ENCODE results near the gene ITGAE. TPM values are rescaled to one million over a fixed set of nuclear protein-coding genes. Genes with fewer than 3 reads are reported as not detected.
"Not testable (repeated sequence)": the region's sequence is repeated elsewhere in the genome, so short reads cannot be mapped to it uniquely, and the experiment has no call there.

Gene ITGAE, protein sequence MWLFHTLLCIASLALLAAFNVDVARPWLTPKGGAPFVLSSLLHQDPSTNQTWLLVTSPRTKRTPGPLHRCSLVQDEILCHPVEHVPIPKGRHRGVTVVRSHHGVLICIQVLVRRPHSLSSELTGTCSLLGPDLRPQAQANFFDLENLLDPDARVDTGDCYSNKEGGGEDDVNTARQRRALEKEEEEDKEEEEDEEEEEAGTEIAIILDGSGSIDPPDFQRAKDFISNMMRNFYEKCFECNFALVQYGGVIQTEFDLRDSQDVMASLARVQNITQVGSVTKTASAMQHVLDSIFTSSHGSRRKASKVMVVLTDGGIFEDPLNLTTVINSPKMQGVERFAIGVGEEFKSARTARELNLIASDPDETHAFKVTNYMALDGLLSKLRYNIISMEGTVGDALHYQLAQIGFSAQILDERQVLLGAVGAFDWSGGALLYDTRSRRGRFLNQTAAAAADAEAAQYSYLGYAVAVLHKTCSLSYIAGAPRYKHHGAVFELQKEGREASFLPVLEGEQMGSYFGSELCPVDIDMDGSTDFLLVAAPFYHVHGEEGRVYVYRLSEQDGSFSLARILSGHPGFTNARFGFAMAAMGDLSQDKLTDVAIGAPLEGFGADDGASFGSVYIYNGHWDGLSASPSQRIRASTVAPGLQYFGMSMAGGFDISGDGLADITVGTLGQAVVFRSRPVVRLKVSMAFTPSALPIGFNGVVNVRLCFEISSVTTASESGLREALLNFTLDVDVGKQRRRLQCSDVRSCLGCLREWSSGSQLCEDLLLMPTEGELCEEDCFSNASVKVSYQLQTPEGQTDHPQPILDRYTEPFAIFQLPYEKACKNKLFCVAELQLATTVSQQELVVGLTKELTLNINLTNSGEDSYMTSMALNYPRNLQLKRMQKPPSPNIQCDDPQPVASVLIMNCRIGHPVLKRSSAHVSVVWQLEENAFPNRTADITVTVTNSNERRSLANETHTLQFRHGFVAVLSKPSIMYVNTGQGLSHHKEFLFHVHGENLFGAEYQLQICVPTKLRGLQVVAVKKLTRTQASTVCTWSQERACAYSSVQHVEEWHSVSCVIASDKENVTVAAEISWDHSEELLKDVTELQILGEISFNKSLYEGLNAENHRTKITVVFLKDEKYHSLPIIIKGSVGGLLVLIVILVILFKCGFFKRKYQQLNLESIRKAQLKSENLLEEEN
- total RNA-seq: 10 to 100 TPM; 62.1 to 86.3 TPM

- Mint-ChIP-seq H3K27me3 (ENCODE audit: low read depth) (no peaks in the 10 kb centered on the region), H3K9me3 (no peaks in the 10 kb centered on the region), H3K4me3 (no peak within 1 kb of the TSS), H3K27ac (no peak within 1 kb of the TSS), H3K36me3 (ENCODE audit: insufficient read depth in 2 of 2) (peaks cover 0 to 1% of the 10 kb centered on the region in 2 donors), H3K4me1 (ENCODE audit: low read depth) (peaks cover 49% of the 10 kb centered on the region)
- DNase-seq (no peak), ATAC-seq (replicated peaks in 1 of 2) (no peak)
Measured at GRCh38 chr17:3800362-3801271, at the start of gene ITGAE. Gene ITGAE, minus strand, starts transcription at chr17:3801188. Its CDS starts 44 bp downstream, at chr17:3801144.

DNA sequence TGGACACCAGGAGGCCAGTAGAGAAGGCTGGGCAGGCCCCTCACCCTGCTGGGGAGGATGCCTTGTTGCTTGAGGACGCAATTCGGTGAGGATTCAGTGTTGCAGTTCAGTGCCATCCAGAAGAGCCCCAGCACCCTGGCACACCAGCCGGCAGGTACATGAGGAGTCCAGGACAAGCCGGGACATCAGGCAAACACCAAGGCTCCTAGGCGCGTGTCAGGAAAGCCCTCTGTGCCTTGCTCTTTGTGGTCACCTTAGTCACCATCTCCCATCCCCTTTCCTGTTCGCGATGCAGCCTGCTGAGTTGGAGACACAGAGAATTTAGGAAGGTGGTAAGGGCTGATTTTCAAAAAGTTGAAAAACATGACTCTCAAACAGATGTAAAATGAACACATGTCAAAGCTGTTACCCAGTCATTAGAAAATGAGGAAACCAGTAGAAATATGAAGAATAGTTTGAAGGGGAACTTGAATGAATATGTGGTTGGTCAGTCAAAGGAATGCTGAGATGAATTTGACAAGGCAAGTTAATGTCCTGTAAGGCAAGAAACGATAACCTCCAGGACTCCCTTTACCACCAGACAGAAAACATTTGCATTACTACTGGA is 47.3 kb upstream of the ITGAE start:
- ATAC-seq (replicated peaks in 1 of 2) (no peak), DNase-seq (no peak)
- Mint-ChIP-seq H3K27ac (no peak overlapping the region), H3K27me3 (ENCODE audit: low read depth) (peaks cover 10% of the 10 kb centered on the region), H3K4me3 (no peak overlapping the region), H3K36me3 (ENCODE audit: insufficient read depth in 2 of 2) (peaks cover 0 to 3% of the 10 kb centered on the region in 2 donors), H3K9me3 (no peaks in the 10 kb centered on the region), H3K4me1 (ENCODE audit: low read depth) (peaks cover 28% of the 10 kb centered on the region)

- Mint-ChIP-seq H3K4me1 (ENCODE audit: low read depth) (peaks cover 30% of the 10 kb centered on the region), H3K27ac (peak overlapping the region; percentile 66), H3K9me3 (no peaks in the 10 kb centered on the region), H3K27me3 (ENCODE audit: low read depth) (peaks cover 10% of the 10 kb centered on the region), H3K4me3 (peak overlapping the region in 1 of 2 donors; percentile 95), H3K36me3 (ENCODE audit: insufficient read depth in 2 of 2) (peaks cover 2 to 3% of the 10 kb centered on the region in 2 donors)
- ATAC-seq (replicated peaks in 1 of 2): no peak
- DNase-seq: no peak
Measured at GRCh38 chr17:3847165-3847670, 46.2 kb upstream of the ITGAE start.

DNA sequence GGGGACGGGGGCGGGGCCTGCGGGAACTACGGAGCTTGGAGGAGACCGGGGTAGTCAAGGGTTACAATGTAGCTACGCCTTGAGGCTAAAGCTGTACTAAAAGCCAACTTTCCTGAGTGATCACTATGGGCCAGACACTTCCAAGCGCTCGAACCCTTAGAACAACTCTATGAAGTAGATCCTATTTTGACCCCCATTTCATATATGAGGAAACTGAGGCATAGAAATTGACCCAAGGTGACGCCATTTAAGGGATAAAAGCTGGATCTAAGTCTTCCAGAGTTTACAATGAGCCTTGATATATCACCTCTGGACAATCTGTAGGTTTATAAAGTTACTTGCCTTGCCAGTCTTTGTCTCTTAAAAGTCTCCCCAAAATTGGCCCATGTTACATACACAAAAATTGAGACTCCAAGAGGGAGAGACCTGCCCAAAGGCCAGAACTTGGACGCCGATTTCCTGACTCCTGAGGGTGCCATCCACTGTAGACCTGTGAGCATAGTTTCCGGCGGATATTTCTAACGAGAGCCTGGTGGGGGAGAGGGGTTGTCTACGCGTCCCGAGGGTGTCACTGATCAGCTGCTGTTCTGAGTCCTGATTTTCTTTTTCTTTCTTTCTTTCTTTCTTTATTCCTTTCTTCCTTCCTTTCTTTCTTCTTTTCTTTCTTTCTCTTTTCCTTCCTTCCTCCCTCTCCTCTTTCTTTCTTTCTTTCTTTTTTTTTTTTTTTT is 45.6 kb upstream of the ITGAE start:
- Mint-ChIP-seq H3K9me3 (no peaks in the 10 kb centered on the region), H3K27ac (peak overlapping the region; percentile 66), H3K27me3 (ENCODE audit: low read depth) (peaks cover 10% of the 10 kb centered on the region), H3K36me3 (ENCODE audit: insufficient read depth in 2 of 2) (peaks cover 2 to 3% of the 10 kb centered on the region in 2 donors), H3K4me3 (peak overlapping the region; percentile 94 to 95), H3K4me1 (ENCODE audit: low read depth) (peaks cover 30% of the 10 kb centered on the region)
- DNase-seq: no peak
- ATAC-seq (replicated peaks in 1 of 2): no peak

DNA sequence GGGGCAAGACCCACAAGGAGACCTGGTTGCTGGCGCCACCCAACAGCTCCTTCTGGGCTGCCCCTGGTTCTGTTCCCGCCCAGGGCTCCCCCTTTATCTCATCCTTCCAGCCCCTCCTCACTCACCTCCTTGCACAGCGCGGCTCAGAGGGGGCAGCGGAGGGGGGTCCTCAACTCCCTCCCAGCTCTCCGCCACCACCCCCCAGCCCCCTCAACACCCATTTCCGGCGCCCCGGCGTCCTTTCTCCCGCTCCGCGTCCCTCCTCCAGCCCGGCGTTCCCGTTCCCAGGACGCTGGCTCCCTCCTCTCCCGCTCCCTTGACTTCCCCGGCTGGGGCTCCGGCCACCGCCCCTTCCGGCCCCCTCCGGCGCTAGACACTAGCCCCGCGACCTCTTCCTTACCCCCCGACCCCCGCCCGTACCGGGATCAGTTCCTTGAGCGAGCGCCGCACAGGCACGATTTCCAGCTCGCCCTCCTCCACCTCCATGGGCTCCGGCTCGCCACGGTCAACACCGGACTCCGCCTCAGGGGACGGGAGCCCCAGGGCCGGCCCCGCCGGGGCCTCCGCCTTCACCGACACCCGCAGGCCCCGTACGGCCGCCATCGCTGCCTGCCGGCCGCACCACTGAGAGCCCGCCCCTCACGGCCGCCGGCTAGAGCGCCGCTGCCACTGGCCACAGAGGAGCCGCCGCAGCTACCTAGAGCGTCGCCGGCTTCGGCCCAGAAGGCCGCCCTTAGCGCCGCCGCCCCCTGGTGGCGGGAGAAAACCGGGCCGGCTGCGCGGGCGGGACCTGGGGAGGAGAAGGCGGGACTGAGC is 44.8 kb upstream of the ITGAE start, which contains the start of gene NCBP3:
Gene NCBP3 (minus strand): TSS at position 626 of the 816 bp plus-strand sequence. CDS start 23 bp downstream, at position 603.
- Mint-ChIP-seq H3K4me1 (ENCODE audit: low read depth) (peaks cover 32% of the 10 kb centered on the region), H3K4me3 (peak within 1 kb of the TSS; percentile 94 to 95), H3K27me3 (ENCODE audit: low read depth) (peaks cover 10% of the 10 kb centered on the region), H3K36me3 (ENCODE audit: insufficient read depth in 2 of 2) (peaks cover 4 to 7% of the 10 kb centered on the region in 2 donors), H3K27ac (peak within 1 kb of the TSS; percentile 90), H3K9me3 (no peaks in the 10 kb centered on the region)
- DNase-seq: peak; percentile 93 to 96
- ATAC-seq (replicated peaks in 1 of 2): peak; percentile 96 to 97

- ATAC-seq (replicated peaks in 1 of 2) (peak; percentile 36 to 53), DNase-seq (peak; percentile 60)
- Mint-ChIP-seq H3K9me3 (no peaks in the 10 kb centered on the region), H3K36me3 (ENCODE audit: insufficient read depth in 2 of 2) (peaks cover 7% of the 10 kb centered on the region in 2 donors), H3K4me3 (peak overlapping the region; percentile 94 to 95), H3K27me3 (ENCODE audit: low read depth) (peaks cover 10% of the 10 kb centered on the region), H3K27ac (peak overlapping the region; percentile 90), H3K4me1 (ENCODE audit: low read depth) (peaks cover 36% of the 10 kb centered on the region)
Measured at GRCh38 chr17:3845291-3845620, 44.3 kb upstream of the ITGAE start.

DNA sequence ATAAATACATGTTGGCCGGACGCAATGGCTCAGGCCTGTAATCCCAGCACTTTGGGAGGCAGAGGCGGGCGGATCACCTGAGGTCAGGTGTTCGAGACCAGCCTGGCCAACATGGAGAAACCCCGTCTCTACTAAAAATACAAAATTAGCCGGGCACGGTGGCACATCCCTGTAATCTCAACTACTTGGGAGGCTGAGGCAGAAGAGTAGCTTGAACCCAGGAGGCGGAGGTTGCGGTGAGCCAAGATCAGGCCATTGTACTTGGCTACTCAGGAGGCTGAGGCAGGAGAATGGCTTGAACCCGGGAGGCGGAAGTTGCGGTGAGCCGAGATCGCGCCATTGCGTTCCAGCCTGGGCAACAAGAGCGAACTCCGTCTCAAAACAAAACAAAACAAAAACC is 43.6 kb upstream of the ITGAE start:
- not testable (repeated sequence) for H3K27me3 Mint-ChIP-seq (ENCODE audit: low read depth); DNase-seq; H3K9me3 Mint-ChIP-seq; H3K36me3 Mint-ChIP-seq (ENCODE audit: insufficient read depth in 2 of 2); ATAC-seq (replicated peaks in 1 of 2)
- Mint-ChIP-seq H3K4me1 (ENCODE audit: low read depth) (peaks cover 36% of the 10 kb centered on the region), H3K4me3 (peak overlapping the region; percentile 94 to 95), H3K27ac (peak overlapping the region; percentile 90)

DNA sequence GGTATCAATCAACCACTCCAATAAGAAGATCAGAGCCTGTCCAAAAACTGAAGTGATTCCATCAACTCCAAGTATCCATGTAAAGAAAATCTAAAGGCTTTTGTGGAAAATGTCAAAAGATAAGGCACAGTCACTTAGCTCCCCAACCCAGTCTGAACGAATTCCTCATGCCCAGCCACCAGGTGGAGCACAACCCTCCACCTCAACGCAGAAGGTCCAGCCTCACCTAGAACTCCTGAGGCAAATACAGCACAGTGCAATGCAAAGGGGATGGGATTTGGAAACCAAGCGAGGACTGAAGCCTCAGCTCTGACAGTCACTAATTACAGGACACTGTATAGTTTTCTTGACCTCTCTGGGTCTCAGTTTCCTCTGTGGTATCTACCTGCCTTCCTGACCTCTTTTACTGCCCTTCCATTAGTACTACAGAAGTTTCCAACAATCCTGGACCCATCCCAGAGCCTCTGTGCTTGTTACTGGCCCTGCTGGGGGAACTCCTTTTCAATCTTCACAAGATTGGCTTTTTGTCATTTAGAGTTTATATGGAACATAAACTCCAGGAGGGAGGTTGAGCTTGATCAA is 43.0 kb upstream of the ITGAE start:
- H3K27me3 Mint-ChIP-seq (ENCODE audit: low read depth): no peaks in the 10 kb centered on the region
- DNase-seq (peak; percentile 47 to 52), ATAC-seq (replicated peaks in 1 of 2) (no peak)
- peaks cover 36% of the 10 kb centered on the region for H3K4me1 Mint-ChIP-seq (ENCODE audit: low read depth)
- no peaks in the 10 kb centered on the region for H3K9me3 Mint-ChIP-seq
- H3K27ac Mint-ChIP-seq: peak overlapping the region; percentile 24
- H3K4me3 Mint-ChIP-seq: peak overlapping the region; percentile 94 to 95
- peaks cover 8 to 10% of the 10 kb centered on the region in 2 donors for H3K36me3 Mint-ChIP-seq (ENCODE audit: insufficient read depth in 2 of 2)

GRCh38 chr17:3838206-3838605 is 37.2 kb upstream of the ITGAE start:
- peaks cover 7% of the 10 kb centered on the region for H3K4me1 Mint-ChIP-seq (ENCODE audit: low read depth)
- H3K27me3 Mint-ChIP-seq (ENCODE audit: low read depth): no peaks in the 10 kb centered on the region
- no peak for DNase-seq
- H3K4me3 Mint-ChIP-seq: no peak overlapping the region
- H3K36me3 Mint-ChIP-seq (ENCODE audit: insufficient read depth in 2 of 2): peaks cover 5 to 16% of the 10 kb centered on the region in 2 donors
- no peak overlapping the region for H3K27ac Mint-ChIP-seq
- H3K9me3 Mint-ChIP-seq: no peaks in the 10 kb centered on the region
- no peak for ATAC-seq (replicated peaks in 1 of 2)

- peaks cover 6% of the 10 kb centered on the region for H3K4me1 Mint-ChIP-seq (ENCODE audit: low read depth)
- no peak overlapping the region for H3K4me3 Mint-ChIP-seq
- peaks cover 5 to 16% of the 10 kb centered on the region in 2 donors for H3K36me3 Mint-ChIP-seq (ENCODE audit: insufficient read depth in 2 of 2)
- H3K27me3 Mint-ChIP-seq (ENCODE audit: low read depth): no peaks in the 10 kb centered on the region
- ATAC-seq (replicated peaks in 1 of 2) (no peak), DNase-seq (no peak)
- H3K9me3 Mint-ChIP-seq: no peaks in the 10 kb centered on the region
- H3K27ac Mint-ChIP-seq: no peak overlapping the region
Measured at GRCh38 chr17:3836551-3836950, 35.6 kb upstream of the ITGAE start.
